Activated naive CD8-positive, alpha-beta T cell (primary cell): ENCODE results near the gene LYRM4.

Source experiments
- H3K27ac Mint-ChIP-seq: one replicate; pipeline ENCODE4 v1.8.0; 2021; ENCODE audit warnings: mixed read lengths
- H3K27me3 Mint-ChIP-seq: one replicate; pipeline ENCODE4 v1.8.0; 2021; ENCODE audit warnings: mixed read lengths
- H3K36me3 Mint-ChIP-seq: one replicate; pipeline ENCODE4 v1.8.0; 2021; ENCODE audit warnings: mixed read lengths
- H3K4me1 Mint-ChIP-seq: one replicate; pipeline ENCODE4 v1.8.0; 2021; ENCODE audit warnings: low read depth, mixed read lengths
- H3K4me3 Mint-ChIP-seq: one replicate; pipeline ENCODE4 v1.8.0; 2021; ENCODE audit warnings: mild to moderate bottlenecking, mixed read lengths
- H3K9me3 Mint-ChIP-seq: one replicate; pipeline ENCODE4 v1.8.0; 2021; ENCODE audit warnings: low read depth, mixed read lengths

Gene LYRM4

DNA sequence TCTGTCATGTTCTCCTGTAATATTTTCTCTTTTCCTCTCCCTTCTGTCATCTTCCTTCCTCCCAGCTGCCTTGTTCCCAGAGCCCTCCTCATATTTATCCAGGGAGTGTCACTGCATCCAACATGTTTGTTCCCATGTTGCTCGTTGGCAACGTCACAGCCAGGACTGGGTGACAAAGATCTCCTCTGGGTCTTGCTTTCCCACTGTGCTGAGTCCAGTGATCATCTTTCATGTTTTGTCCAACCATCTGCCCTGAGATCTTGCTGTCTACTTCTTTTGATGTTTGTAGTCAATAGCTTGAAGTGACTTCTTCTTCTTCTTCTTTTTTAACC lies 27.2 kb upstream of the LYRM4 start:
- Mint-ChIP-seq H3K36me3 (peaks cover 17% of the 10 kb centered on the region), H3K4me3 (no peak overlapping the region), H3K27me3 (no peaks in the 10 kb centered on the region), H3K27ac (no peak overlapping the region), H3K4me1 (peaks cover 46% of the 10 kb centered on the region), H3K9me3 (no peaks in the 10 kb centered on the region)

- Mint-ChIP-seq H3K4me3 (no peak overlapping the region), H3K4me1 (peaks cover 40% of the 10 kb centered on the region), H3K36me3 (peaks cover 11% of the 10 kb centered on the region), H3K27me3 (no peaks in the 10 kb centered on the region), H3K9me3 (no peaks in the 10 kb centered on the region), H3K27ac (peak overlapping the region; percentile 25)
These were observed 26.6 kb upstream of the LYRM4 start for GRCh38 chr6:5287205-5287965.

- no peak overlapping the region for H3K4me3 Mint-ChIP-seq
- H3K27ac Mint-ChIP-seq = no peak overlapping the region
- H3K4me1 Mint-ChIP-seq = peaks cover 37% of the 10 kb centered on the region
- H3K9me3 Mint-ChIP-seq = no peaks in the 10 kb centered on the region
- peaks cover 6% of the 10 kb centered on the region for H3K36me3 Mint-ChIP-seq
- no peaks in the 10 kb centered on the region for H3K27me3 Mint-ChIP-seq
These were observed 26.0 kb upstream of the LYRM4 start for GRCh38 chr6:5286780-5287179.

DNA sequence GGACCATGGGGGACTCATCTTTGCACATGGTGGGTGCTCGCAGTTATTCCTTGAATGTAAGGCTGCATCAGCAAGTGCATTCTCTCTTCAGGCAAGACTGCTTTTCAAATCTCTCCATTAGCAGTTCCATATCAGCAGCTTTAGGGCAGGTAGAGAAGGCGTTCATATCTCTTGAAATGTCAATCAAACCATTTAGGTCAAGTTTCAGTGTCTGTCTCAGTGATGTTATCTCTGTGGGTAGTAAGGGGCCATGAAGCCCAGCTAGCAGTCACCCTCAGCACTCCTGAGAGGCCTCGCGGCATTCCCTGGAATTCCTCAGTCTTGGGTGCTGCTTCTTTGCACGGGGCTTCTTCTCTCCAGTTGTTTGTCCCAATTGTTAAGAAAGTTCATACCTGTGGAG lies 24.8 kb upstream of the LYRM4 start:
- H3K27ac Mint-ChIP-seq = no peak overlapping the region
- H3K9me3 Mint-ChIP-seq = no peaks in the 10 kb centered on the region
- H3K27me3 Mint-ChIP-seq = no peaks in the 10 kb centered on the region
- H3K4me1 Mint-ChIP-seq = peaks cover 38% of the 10 kb centered on the region
- no peak overlapping the region for H3K4me3 Mint-ChIP-seq
- H3K36me3 Mint-ChIP-seq = peaks cover 8% of the 10 kb centered on the region

DNA sequence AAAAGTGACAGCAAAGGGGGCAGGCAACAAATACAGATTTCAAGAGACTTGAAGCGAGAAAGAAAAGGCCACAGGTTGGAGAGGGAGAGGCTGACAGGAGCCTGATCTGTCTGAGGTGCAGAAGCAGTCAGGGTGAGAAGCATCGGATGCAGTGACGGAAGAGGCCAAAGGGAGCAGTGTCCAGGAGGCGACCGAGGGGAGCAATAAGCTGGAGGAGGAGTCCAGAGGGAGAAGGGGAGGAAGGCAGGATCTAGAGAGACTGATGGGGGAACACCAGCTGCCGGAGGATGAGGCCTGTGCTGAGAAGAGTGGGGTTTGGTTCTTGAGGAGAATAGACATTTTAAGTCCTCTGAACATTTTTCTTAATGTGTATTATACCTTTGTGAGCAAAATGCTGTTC lies 24.3 kb upstream of the LYRM4 start:
- peaks cover 40% of the 10 kb centered on the region for H3K4me1 Mint-ChIP-seq
- no peaks in the 10 kb centered on the region for H3K27me3 Mint-ChIP-seq
- H3K9me3 Mint-ChIP-seq = no peaks in the 10 kb centered on the region
- H3K27ac Mint-ChIP-seq = no peak overlapping the region
- peaks cover 8% of the 10 kb centered on the region for H3K36me3 Mint-ChIP-seq
- no peak overlapping the region for H3K4me3 Mint-ChIP-seq

GRCh38 chr6:5282191-5282623 lies 21.5 kb upstream of the LYRM4 start:
- Mint-ChIP-seq H3K27ac (no peak overlapping the region), H3K36me3 (peaks cover 7% of the 10 kb centered on the region), H3K27me3 (no peaks in the 10 kb centered on the region), H3K9me3 (no peaks in the 10 kb centered on the region), H3K4me1 (peaks cover 35% of the 10 kb centered on the region), H3K4me3 (no peak overlapping the region)

GRCh38 chr6:5280920-5281319 lies 20.2 kb upstream of the LYRM4 start:
- Mint-ChIP-seq H3K27me3 (no peaks in the 10 kb centered on the region), H3K4me3 (no peak overlapping the region), H3K36me3 (peaks cover 7% of the 10 kb centered on the region), H3K27ac (no peak overlapping the region), H3K9me3 (no peaks in the 10 kb centered on the region), H3K4me1 (peaks cover 38% of the 10 kb centered on the region)

DNA sequence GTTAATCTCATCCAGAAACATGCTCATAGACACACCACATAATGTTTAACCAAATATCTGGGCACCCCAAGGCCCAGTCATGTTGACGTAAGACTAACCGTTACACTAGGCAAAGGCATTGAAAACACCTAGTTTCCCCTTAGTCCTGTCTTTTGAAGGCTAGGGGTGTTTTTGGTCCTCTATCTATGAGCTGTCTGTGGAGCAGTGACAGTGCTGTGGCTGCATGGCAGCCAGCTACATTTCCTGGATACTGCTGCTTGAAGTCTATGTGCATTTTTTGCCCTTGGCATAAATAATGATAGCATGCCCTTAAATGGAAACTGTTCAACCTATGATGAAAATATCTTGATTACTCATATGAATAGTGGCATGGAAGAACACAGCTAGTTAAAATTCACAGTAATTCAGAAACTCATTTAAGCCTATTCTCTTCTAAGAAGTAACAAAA lies 19.2 kb upstream of the LYRM4 start:
- Mint-ChIP-seq H3K9me3 (no peaks in the 10 kb centered on the region), H3K4me3 (no peak overlapping the region), H3K27me3 (no peaks in the 10 kb centered on the region), H3K36me3 (peaks cover 7% of the 10 kb centered on the region), H3K4me1 (peaks cover 34% of the 10 kb centered on the region), H3K27ac (peak overlapping the region; percentile 28)

GRCh38 chr6:5278565-5279120 lies 17.9 kb upstream of the LYRM4 start:
- no peak overlapping the region for H3K27ac Mint-ChIP-seq
- H3K4me1 Mint-ChIP-seq = peaks cover 35% of the 10 kb centered on the region
- H3K27me3 Mint-ChIP-seq = no peaks in the 10 kb centered on the region
- H3K9me3 Mint-ChIP-seq = no peaks in the 10 kb centered on the region
- H3K36me3 Mint-ChIP-seq = peaks cover 7% of the 10 kb centered on the region
- no peak overlapping the region for H3K4me3 Mint-ChIP-seq

DNA sequence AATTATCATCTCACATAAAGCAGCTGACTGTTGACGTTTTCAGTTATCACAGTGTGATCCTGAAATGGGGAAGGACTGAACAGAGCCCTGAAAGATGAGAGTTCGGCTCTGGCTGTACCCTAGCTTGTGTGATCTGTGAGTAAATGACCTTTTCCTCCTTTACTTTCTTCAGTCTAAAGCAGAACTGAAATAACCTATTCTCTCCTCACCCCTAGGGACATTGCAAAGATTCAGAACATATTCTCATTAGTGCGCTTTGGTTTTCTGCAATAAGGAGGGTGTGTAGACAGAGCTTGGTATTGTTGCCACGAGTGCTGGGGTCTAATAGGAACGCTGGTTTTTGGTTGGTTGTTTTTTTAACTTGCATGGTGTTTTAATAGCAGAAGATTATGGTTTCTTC lies 17.3 kb upstream of the LYRM4 start:
- Mint-ChIP-seq H3K27me3 (no peaks in the 10 kb centered on the region), H3K27ac (no peak overlapping the region), H3K9me3 (no peaks in the 10 kb centered on the region), H3K36me3 (peaks cover 7% of the 10 kb centered on the region), H3K4me3 (no peak overlapping the region), H3K4me1 (peaks cover 41% of the 10 kb centered on the region)

DNA sequence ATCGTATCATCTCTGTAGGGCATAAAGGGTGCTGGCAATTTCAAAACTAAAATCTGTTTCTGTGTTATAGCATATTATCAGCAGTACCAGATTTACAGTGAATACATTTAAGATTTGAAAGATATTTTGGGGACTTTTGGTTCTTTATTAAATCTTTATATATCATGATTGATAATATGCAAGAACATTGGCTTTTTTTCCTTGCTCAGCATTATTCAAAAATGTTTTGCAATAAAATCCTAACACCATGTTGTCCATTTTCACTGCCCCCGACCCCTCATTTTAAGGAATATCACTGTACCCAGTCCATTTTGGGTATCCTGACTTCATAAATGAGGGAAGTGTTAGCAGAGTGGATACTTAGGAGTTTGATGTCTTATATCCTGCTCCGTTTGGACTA lies 16.8 kb upstream of the LYRM4 start:
- peaks cover 46% of the 10 kb centered on the region for H3K4me1 Mint-ChIP-seq
- no peaks in the 10 kb centered on the region for H3K9me3 Mint-ChIP-seq
- H3K36me3 Mint-ChIP-seq = peaks cover 7% of the 10 kb centered on the region
- H3K27ac Mint-ChIP-seq = no peak overlapping the region
- H3K4me3 Mint-ChIP-seq = no peak overlapping the region
- H3K27me3 Mint-ChIP-seq = no peaks in the 10 kb centered on the region

DNA sequence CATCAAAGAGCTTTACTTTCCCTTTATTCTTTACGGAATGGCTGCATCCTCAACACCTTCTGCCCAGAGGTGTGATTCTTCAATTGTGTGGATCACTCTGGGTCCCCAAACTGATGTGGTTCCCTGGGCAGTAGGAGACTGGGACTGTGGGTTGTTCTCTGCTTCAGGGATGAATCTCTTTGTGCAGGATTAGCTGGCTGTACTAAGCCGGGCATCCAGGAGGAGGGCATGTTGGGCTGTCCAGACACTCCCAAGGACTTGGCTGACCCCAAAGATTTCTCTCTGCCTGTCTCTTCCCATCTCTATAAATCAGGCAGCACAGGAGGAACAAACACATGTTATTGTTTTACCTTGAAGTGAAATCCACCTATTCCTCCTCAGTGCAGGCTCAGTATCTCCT lies 15.8 kb upstream of the LYRM4 start:
- Mint-ChIP-seq H3K36me3 (peaks cover 9% of the 10 kb centered on the region), H3K27ac (no peak overlapping the region), H3K4me1 (peaks cover 47% of the 10 kb centered on the region)

GRCh38 chr6:5275497-5275896 lies 14.7 kb upstream of the LYRM4 start:
- Mint-ChIP-seq H3K4me1 (peaks cover 46% of the 10 kb centered on the region), H3K27ac (no peak overlapping the region), H3K4me3 (no peak overlapping the region), H3K9me3 (no peaks in the 10 kb centered on the region), H3K27me3 (no peaks in the 10 kb centered on the region), H3K36me3 (peaks cover 7% of the 10 kb centered on the region)

More for the DNA sequence above, 15.8 kb upstream of the LYRM4 start:
- H3K4me3 Mint-ChIP-seq = no peak overlapping the region
- H3K9me3 Mint-ChIP-seq = no peaks in the 10 kb centered on the region
- no peaks in the 10 kb centered on the region for H3K27me3 Mint-ChIP-seq

GRCh38 chr6:5274231-5274630 lies 13.5 kb upstream of the LYRM4 start:
- Mint-ChIP-seq H3K4me1 (peaks cover 35% of the 10 kb centered on the region), H3K27me3 (no peaks in the 10 kb centered on the region), H3K4me3 (no peak overlapping the region), H3K27ac (no peak overlapping the region), H3K36me3 (peaks cover 7% of the 10 kb centered on the region), H3K9me3 (no peaks in the 10 kb centered on the region)

DNA sequence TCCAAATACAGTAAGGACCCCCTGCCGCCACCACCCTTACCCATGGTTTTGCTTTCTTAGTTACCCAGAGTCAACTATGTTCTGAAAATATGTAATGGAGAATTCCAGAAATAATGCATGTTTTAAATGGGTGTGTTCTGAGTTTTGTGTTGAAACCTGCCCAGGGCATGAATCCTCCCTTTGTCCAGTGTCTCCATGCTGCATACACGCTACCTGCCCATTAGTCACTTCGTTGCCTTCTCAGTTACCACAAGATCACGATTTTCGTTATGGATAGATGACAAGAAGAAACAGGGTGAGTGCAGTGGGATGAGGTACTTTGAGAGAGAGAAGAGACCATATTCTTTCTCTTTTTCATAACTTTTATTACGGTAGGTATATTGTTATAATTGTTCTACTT lies 11.2 kb upstream of the LYRM4 start:
- peaks cover 14% of the 10 kb centered on the region for H3K36me3 Mint-ChIP-seq
- peaks cover 31% of the 10 kb centered on the region for H3K4me1 Mint-ChIP-seq
- no peak overlapping the region for H3K27ac Mint-ChIP-seq

More for the DNA sequence above, 11.2 kb upstream of the LYRM4 start:
- H3K27me3 Mint-ChIP-seq = no peaks in the 10 kb centered on the region
- H3K9me3 Mint-ChIP-seq = no peaks in the 10 kb centered on the region
- H3K4me3 Mint-ChIP-seq = no peak overlapping the region
